Measurements from ENCODE around the gene C11orf97.

DNA sequence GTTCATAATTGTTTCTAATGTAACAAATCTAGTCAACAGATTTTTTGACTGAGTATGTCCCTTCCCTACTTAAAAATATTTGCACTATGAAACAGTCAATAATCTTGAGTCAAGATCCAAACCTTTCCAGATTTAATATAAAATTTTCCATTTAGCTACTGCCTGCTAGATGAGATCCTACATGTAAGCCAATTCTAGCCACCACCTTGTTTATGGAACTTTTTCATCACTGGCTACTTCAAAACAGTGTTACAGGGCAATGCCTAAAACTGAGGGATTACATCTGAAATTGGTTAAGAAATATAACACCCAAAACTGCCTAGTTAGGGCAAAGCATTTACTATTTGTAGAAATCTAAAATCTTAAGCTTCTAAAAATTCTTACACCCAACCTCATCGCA lies 20.9 kb downstream of the C11orf97 start:
- no peak for TF ChIP-seq CTCF (IDR thresholded peaks at IDR 0.05)
- TF ChIP-seq POLR2A (IDR thresholded peaks at IDR 0.05): no peak
